ENCODE measurements around the gene VPS54.
"Not testable (repeated sequence)": the region's sequence is repeated elsewhere in the genome, so short reads cannot be mapped to it uniquely, and the experiment has no call there.

The VPS54 gene

GRCh38 chr2:63992061-63992685, 27.1 kb downstream of the VPS54 start:
- DNase-seq: no peak

- not testable (repeated sequence) for DNase-seq
Observed at GRCh38 chr2:63991173-63991999, 27.8 kb downstream of the VPS54 start.

GRCh38 chr2:63990072-63990471, 29.2 kb downstream of the VPS54 start:
- DNase-seq: no peak

DNA sequence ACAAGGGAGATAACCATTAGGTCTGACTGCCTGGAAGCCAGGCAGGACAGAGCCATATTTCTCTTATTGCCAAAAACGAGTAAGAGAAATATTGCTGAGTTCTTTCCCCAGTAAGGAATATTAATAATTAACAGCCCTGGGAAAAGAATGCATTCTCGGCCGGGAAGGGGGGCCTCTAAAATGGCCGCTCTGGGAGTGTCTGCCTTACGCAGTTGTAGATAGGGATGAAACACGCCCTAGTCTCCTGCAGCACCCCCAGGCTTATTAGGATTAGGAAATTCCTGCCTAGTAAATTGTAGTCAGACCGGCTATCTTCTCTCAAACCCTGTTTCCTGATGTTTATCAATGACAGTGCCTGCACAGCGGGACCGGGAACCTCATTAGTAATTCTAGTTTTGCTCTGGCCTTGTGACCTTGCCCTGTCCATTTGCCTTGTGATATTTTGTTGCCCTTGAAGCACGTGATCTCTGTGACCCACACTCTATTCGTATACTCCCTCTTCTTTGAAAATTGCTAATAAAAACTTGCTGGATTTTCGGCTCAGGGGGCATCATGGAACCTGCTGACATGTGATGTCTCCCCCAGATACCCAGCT, 30.3 kb downstream of the VPS54 start:
- DNase-seq: not testable (repeated sequence)

DNA sequence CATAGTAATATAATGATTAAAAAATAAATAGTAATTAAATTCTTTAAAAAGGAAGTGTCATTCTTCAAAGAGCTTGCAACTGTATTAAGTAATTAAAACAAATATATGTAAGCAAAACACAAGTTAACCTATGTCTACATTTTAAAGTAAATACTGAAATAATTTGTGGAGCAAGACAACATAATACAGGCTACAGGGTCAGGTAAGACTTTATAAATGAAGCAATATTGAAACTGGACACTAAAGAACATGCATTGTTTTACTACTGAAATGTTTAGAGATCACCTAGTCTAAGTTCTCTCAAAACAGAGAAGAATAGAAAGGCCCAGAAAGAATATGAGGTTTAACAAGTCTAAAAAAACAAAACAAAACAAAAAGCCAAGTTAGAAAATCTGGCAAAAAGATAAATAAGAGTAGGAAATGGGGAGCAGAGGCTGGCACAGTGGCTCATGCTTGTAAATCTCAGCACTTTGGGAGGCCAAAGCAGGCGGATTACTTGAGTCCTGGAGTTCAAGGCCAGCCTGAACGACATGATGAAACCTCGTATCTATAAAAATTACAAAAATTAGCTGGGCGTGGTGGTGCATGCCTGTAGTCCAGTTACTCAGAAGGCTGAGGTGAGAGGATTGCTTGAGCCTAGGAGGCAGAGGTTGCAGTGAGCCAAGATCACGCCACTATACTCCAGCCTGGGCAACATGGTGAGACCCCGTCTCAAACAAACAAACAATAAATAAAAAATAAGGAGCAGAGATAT, 34.4 kb downstream of the VPS54 start:
- no peak for DNase-seq

GRCh38 chr2:63983986-63984605, 35.1 kb downstream of the VPS54 start:
- no peak for DNase-seq

GRCh38 chr2:63982335-63982734, 36.9 kb downstream of the VPS54 start:
- DNase-seq: no peak

- no peak for DNase-seq
Observed at GRCh38 chr2:63981702-63982103, 37.5 kb downstream of the VPS54 start.

DNA sequence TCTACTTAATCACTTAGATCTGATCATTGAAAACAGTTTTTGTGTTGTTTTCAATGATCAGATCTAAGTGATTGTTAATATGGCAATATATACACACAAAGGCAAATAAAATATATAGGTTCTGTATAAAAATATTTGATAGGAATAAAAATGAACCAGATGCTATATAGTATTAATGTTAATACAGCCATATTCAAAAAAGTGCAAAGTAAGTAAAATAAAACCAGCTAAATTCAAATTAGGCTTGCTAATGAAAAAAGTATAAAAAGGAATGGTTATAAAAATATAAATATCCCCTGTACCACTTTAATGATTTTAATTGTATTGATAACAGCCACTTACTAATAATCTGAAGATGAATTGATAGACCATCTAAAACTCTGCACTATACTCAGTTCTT, 38.4 kb downstream of the VPS54 start:
- DNase-seq: no peak

DNA sequence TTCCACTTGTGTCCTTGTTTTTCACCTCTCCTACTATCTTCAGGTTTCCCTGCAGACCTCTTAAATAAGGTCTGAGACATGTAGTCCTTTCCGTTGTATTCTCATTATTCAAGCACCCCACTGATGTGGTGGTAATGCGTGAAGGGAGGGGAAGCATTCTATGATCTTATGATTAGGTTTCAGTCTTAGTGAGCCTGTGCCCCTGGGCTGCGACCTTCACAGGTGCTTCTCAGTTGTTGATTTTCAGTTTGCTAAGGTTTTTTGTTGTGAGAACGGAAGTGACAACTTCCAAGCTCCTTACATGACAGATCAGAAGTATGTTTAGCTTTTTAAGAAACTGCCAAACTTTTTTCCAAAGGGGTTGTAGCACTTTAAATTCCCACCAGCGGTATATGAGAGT, 41.3 kb downstream of the VPS54 start:
- DNase-seq: no peak

DNA sequence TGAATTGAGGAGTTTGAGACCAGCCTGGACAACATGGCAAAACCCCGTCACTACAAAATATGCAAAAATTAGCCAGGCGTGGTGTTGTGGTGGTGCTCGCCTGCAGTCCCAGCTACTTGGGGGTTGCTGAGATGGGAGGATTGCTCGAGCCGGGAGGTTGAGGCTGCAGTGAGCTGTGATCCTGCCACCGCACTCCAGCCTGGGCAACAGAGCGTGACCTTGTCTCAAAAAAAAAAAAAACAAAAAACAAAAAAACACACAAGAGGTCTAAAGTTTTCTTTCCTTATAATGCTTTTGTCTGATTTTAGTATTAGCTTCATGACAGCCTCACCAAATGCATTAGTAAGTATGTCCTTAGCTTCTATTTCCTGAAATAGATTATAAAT, 43.1 kb downstream of the VPS54 start:
- no peak for DNase-seq

DNA sequence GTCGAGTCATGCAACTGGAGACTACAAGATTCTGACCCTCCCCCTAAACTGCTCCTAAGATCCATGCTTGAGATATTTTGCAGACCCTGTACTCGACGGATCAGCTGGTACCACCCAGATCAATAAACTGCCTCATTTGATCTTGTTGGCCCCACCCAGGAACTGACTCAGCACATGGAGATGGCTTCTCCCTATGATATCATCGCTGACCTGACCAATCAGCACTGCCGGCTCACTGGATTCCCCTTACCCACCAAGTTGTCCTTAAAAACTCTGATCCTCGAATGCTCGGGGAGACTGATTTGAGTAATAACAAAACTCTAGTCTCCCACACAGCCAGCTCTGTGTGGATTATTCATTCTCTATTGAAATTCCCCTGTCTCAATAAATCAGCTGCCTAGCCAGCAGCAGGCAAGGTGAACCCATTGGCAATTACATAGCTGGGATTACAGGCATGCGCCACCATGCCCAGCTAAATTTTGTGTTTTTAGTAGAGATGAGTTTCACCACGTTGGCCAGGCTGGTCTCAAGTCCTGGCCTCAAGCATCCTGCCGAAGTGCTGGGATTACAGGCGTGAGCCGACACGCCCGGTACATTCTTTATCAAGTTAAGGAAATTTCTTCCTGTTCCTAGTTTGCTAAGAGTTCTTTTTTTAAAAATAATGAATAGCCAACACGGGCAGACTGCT, 43.6 kb downstream of the VPS54 start:
- no peak for DNase-seq

- DNase-seq: not testable (repeated sequence)
Observed at GRCh38 chr2:63975036-63975435, 44.2 kb downstream of the VPS54 start.

GRCh38 chr2:63962186-63962585, 57.0 kb downstream of the VPS54 start:
- DNase-seq: no peak

- no peak for DNase-seq
Observed at GRCh38 chr2:63950414-63950813, 68.8 kb downstream of the VPS54 start.

- DNase-seq: no peak
Observed at GRCh38 chr2:63942788-63943187, 76.4 kb downstream of the VPS54 start.

- not testable (repeated sequence) for DNase-seq
Observed at GRCh38 chr2:63932104-63932503, 87.1 kb downstream of the VPS54 start.

DNA sequence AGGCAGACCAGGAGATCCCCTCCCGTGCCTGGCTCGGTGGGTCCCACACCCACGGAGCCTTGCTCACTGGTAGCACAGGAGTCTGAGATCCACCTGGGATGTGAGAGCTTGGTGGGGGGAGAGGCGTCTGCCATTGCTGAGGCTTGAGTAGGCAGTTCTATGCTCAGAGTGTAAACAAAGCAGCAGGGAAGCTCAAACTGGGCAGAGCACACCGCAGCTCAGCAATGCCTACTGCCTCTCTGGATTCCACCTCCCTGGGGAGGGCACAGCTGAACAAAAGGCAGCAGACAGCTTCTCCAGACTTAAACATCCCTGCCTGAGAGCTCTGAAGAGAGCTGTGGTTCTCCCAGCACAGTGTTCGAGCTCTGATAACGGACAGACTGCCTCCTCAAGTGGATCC, 92.4 kb downstream of the VPS54 start:
- peak; percentile 62 for DNase-seq

- DNase-seq: no peak
Observed at GRCh38 chr2:63914311-63914710, 104.9 kb downstream of the VPS54 start.

DNA sequence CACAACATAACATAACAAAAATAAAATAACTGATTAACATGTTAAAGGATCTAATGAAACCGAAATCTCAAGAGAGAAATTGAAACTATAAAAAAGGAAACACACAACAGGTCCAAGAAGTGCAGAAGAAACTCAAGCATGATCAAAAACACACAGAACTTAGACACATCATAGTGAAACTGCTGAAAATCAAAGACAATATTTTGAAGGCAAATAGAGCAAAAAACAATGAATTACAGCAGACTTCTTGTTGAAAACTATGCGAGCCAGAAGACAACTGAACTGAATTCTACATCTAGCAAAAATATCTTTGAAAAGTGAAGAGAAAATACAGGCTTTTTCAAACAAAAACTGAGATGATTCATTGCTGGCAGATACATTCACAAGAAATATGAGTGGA, 116.2 kb downstream of the VPS54 start:
- DNase-seq: no peak

GRCh38 chr2:63902149-63902548, 117.1 kb downstream of the VPS54 start:
- DNase-seq: no peak

- no peak for DNase-seq
Observed at GRCh38 chr2:63899639-63900038, 119.6 kb downstream of the VPS54 start.

All from NCI-H2227 treated with DMSO at 0.1 percent for 48 hours (cell line).